ENCODE results near the gene FRYL. TPM values are rescaled to one million over a fixed set of nuclear protein-coding genes. Genes with fewer than 3 reads are reported as not detected.

FRYL gene
- polyA plus RNA-seq, 4 donors: 17.0 to 78.4 (median 21.4) TPM

DNA sequence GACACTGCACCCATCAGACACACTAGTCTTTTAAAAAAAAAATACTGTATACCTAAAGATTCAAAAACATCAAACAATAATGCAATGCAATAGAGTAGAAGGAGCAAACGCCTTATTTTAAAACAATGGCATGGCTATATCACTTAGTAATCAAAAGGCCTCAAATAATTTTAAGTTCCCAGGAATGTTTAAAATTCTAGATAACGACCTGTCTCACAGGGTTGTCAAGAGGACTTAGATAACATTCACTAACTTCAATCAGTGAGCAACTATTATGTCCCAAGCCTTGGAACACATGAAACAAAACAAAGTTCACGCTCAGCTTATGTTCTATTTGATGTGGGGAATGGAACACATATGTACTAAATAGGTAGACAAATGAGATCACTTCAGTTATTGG, 106.5 kb downstream of the FRYL start:
- Histone ChIP-seq H3K9me3 (ENCODE audit: control insufficient read depth in 2 of 2, insufficient read depth in 1 of 2, low read depth in 1 of 2, low read length in 1 of 2) (peaks cover 0 to 13% of the 10 kb centered on the region in 2 donors), H3K4me1 (ENCODE audit: control insufficient read depth in 3 of 3, insufficient read depth in 2 of 3, low read depth in 1 of 3, low read length in 2 of 3) (peaks cover 0 to under 1% (median 0%) of the 10 kb centered on the region in 3 donors), H3K36me3 (ENCODE audit: control insufficient read depth in 3 of 3, insufficient read depth in 2 of 3, low read depth in 1 of 3, low read length in 3 of 3) (peaks cover 0 to 11% (median 0%) of the 10 kb centered on the region in 3 donors), H3K27me3 (ENCODE audit: control insufficient read depth in 3 of 3, insufficient read depth in 3 of 3, low read length in 3 of 3) (no peaks in the 10 kb centered on the region), H3K4me3 (ENCODE audit: low read depth in 1 of 3, low read length in 3 of 3) (no peak overlapping the region), H3K27ac (ENCODE audit: low read depth in 1 of 3, low read length in 2 of 3) (no peak overlapping the region)
- no peak for DNase-seq
- FAIRE-seq: no peak
- 67 to 81% (median 75%) methylated on average over 3 of the region's 3 CpGs for WGBS, 3 donors

DNA sequence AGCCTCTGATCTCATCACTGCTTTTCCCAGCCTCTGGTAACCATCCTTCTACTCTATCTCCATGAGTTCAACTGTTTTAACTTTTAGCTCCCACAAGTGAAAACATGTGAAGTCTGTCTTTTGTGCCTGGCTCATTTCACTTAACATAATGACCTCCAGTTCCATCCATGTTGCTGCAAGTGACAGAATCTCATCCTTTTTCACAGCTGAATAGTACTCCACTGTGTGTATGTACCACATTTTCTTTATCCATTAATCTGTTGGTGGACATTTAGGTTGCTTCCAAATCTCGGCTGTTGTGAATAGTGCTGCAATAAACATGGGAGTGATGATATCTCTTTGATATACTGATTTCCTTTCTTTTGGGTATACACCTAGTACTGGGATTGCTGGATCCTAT, 109.5 kb downstream of the FRYL start:
- Histone ChIP-seq H3K4me1 (ENCODE audit: control insufficient read depth in 3 of 3, insufficient read depth in 2 of 3, low read depth in 1 of 3, low read length in 2 of 3) (peaks cover 5 to 27% (median 11%) of the 10 kb centered on the region in 3 donors), H3K9me3 (ENCODE audit: control insufficient read depth in 2 of 2, insufficient read depth in 1 of 2, low read depth in 1 of 2, low read length in 1 of 2) (peaks cover 0 to 5% of the 10 kb centered on the region in 2 donors), H3K36me3 (ENCODE audit: control insufficient read depth in 3 of 3, insufficient read depth in 2 of 3, low read depth in 1 of 3, low read length in 3 of 3) (peaks cover 0 to 6% (median 0%) of the 10 kb centered on the region in 3 donors), H3K4me3 (ENCODE audit: low read depth in 1 of 3, low read length in 3 of 3) (no peak overlapping the region), H3K27ac (ENCODE audit: low read depth in 1 of 3, low read length in 2 of 3) (no peak overlapping the region), H3K27me3 (ENCODE audit: control insufficient read depth in 3 of 3, insufficient read depth in 3 of 3, low read length in 3 of 3) (no peaks in the 10 kb centered on the region)
- WGBS, 3 donors: 79 to 88% (median 81%) methylated on average over 1 of the region's 1 CpG
- FAIRE-seq: no peak
- no peak for DNase-seq

DNA sequence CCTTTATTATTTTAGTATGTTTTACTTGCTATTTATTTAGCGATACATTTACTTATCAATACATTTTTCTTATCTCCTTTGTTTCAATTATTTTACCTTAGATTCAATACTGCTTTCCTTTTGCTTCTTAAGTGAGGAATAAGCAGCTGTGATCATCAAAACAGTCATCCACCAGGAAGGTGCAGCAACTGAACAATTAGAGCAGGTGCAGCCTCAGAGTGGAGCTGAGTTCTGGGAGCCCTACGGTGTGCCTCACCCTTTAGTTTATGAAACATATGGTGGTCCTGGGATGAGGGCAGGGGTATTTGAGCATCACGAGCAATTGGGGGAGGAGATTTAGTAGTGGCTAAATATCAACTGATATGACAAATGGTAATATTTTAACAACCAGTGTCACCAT, 111.0 kb downstream of the FRYL start:
- H3K4me1 ChIP-seq (ENCODE audit: control insufficient read depth in 3 of 3, insufficient read depth in 2 of 3, low read depth in 1 of 3, low read length in 2 of 3): peaks cover 5 to 29% (median 11%) of the 10 kb centered on the region in 3 donors
- H3K27ac ChIP-seq (ENCODE audit: low read depth in 1 of 3, low read length in 2 of 3): peak overlapping the region; percentile 81 to 96 (median 85)
- peak; percentile 66 to 68 for DNase-seq
- H3K36me3 ChIP-seq (ENCODE audit: control insufficient read depth in 3 of 3, insufficient read depth in 2 of 3, low read depth in 1 of 3, low read length in 3 of 3): no peaks in the 10 kb centered on the region
- H3K27me3 ChIP-seq (ENCODE audit: control insufficient read depth in 3 of 3, insufficient read depth in 3 of 3, low read length in 3 of 3): no peaks in the 10 kb centered on the region
- no peak for FAIRE-seq
- peak overlapping the region in 2 of 3 donors; percentile 0 to 41 for H3K4me3 ChIP-seq (ENCODE audit: low read depth in 1 of 3, low read length in 3 of 3)
- H3K9me3 ChIP-seq (ENCODE audit: control insufficient read depth in 2 of 2, insufficient read depth in 1 of 2, low read depth in 1 of 2, low read length in 1 of 2): peaks cover 0 to 3% of the 10 kb centered on the region in 2 donors
- WGBS, 3 donors: 15 to 68% (median 47%) methylated on average over 3 of the region's 3 CpGs

DNA sequence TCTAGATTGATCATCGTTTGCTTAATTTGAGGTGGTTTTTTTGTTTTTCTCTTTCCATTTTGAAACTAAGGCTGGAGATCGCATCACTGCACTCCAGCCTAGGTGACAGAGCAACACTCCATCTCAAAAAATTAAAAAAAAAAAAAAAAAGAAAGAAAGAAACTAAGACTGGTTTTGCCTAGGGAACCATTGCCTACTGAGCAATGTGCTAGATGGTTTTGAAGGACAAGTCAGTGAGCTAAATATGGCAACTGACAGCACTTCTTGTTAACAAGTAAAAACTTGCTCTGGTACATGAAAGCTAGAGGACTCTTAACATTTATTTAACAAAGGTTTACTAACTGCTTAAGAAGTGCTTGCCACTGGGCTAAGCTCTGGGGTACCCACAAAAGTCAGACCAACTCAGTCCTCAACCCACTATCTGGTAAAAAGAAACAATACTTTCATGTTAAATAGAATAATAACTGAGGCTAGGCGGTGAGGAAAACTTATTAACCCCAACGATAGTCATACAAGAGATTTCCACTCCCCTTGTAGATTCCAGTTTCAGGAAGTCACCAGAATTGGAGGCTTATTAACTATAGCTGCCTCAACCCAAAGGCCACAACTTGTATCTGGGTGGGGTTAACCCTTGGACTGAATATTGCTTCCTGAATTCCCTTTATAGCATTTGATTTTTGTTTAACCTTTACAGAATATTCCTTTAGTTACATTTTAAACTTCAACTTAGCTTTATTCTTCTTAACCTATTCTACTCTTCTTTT, 111.6 kb downstream of the FRYL start:
- Histone ChIP-seq H3K4me1 (ENCODE audit: control insufficient read depth in 3 of 3, insufficient read depth in 2 of 3, low read depth in 1 of 3, low read length in 2 of 3) (peaks cover 5 to 29% (median 11%) of the 10 kb centered on the region in 3 donors), H3K36me3 (ENCODE audit: control insufficient read depth in 3 of 3, insufficient read depth in 2 of 3, low read depth in 1 of 3, low read length in 3 of 3) (no peaks in the 10 kb centered on the region), H3K27me3 (ENCODE audit: control insufficient read depth in 3 of 3, insufficient read depth in 3 of 3, low read length in 3 of 3) (no peaks in the 10 kb centered on the region), H3K4me3 (ENCODE audit: low read depth in 1 of 3, low read length in 3 of 3) (no peak overlapping the region), H3K27ac (ENCODE audit: low read depth in 1 of 3, low read length in 2 of 3) (peak overlapping the region; percentile 85 to 96 (median 92)), H3K9me3 (ENCODE audit: control insufficient read depth in 2 of 2, insufficient read depth in 1 of 2, low read depth in 1 of 2, low read length in 1 of 2) (peaks cover 0 to 3% of the 10 kb centered on the region in 2 donors)
- DNase-seq (peak; percentile 88 to 96), FAIRE-seq (no peak)
- 36 to 64% (median 37%) methylated on average over 4 of the region's 4 CpGs for WGBS, 3 donors

DNA sequence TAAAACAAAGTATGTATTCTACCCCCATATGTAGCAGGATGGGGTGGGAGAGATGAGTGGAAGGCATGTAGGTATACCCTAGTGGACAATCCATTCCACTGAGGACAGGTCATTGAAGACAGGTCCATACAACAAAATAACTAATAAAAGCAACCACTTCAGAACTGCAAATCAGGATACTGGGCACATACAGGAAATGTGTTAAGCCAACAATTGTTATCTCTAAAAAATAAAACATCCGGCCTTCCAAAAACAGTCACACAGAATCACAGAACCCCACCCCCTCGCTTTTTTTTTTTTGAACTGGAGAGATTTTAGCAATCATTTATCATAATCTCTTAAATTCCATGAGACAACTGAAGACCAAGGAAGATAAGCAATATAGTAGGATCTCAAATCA, 112.9 kb downstream of the FRYL start:
- DNase-seq (no peak), FAIRE-seq (no peak)
- no peaks in the 10 kb centered on the region for H3K36me3 ChIP-seq (ENCODE audit: control insufficient read depth in 3 of 3, insufficient read depth in 2 of 3, low read depth in 1 of 3, low read length in 3 of 3)
- H3K9me3 ChIP-seq (ENCODE audit: control insufficient read depth in 2 of 2, insufficient read depth in 1 of 2, low read depth in 1 of 2, low read length in 1 of 2): peaks cover 0 to 8% of the 10 kb centered on the region in 2 donors
- no peak overlapping the region for H3K4me3 ChIP-seq (ENCODE audit: low read depth in 1 of 3, low read length in 3 of 3)
- no peaks in the 10 kb centered on the region for H3K27me3 ChIP-seq (ENCODE audit: control insufficient read depth in 3 of 3, insufficient read depth in 3 of 3, low read length in 3 of 3)
- peaks cover 6 to 29% (median 11%) of the 10 kb centered on the region in 3 donors for H3K4me1 ChIP-seq (ENCODE audit: control insufficient read depth in 3 of 3, insufficient read depth in 2 of 3, low read depth in 1 of 3, low read length in 2 of 3)
- 46 to 61% (median 60%) methylated on average over 2 of the region's 2 CpGs for WGBS, 3 donors
- H3K27ac ChIP-seq (ENCODE audit: low read depth in 1 of 3, low read length in 2 of 3): peak overlapping the region in 1 of 3 donors; percentile 96

DNA sequence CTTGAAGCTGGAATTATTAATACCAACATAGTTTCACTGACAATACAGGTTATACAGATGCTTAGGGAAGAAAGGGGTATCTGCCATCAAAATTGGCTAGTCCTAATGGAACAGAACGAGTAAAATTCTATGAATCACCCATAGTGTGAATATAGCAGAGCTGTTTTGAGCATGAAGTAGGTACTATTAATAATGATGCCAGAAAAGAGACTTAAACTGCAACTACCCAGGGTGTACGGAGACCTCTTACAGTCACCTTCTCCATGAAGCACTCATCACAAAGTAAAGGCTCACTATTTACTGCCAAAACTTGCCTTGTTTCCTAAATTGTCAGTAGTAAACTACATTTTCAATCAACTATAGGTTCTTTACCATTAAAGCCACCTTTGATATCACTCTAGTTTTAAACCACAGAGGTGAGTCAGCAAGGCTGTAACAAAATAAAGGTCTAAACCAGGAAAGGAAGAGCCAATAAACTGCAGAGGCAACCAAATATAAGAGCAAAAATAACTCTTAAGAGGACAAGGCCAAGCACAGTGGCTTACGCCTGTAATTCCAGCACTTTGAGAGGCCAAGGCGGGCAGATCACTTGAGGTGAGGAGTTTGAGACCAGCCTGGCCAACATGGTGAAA, 114.4 kb downstream of the FRYL start:
- Histone ChIP-seq H3K9me3 (ENCODE audit: control insufficient read depth in 2 of 2, insufficient read depth in 1 of 2, low read depth in 1 of 2, low read length in 1 of 2) (peaks cover 0 to 11% of the 10 kb centered on the region in 2 donors), H3K27me3 (ENCODE audit: control insufficient read depth in 3 of 3, insufficient read depth in 3 of 3, low read length in 3 of 3) (no peaks in the 10 kb centered on the region), H3K36me3 (ENCODE audit: control insufficient read depth in 3 of 3, insufficient read depth in 2 of 3, low read depth in 1 of 3, low read length in 3 of 3) (no peaks in the 10 kb centered on the region), H3K27ac (ENCODE audit: low read depth in 1 of 3, low read length in 2 of 3) (peak overlapping the region; percentile 15 to 54 (median 21)), H3K4me3 (ENCODE audit: low read depth in 1 of 3, low read length in 3 of 3) (no peak overlapping the region), H3K4me1 (ENCODE audit: control insufficient read depth in 3 of 3, insufficient read depth in 2 of 3, low read depth in 1 of 3, low read length in 2 of 3) (peaks cover 8 to 29% (median 11%) of the 10 kb centered on the region in 3 donors)
- 74 to 77% (median 76%) methylated on average over 4 of the region's 4 CpGs for WGBS, 3 donors
- FAIRE-seq (no peak), DNase-seq (peak in 1 of 2 donors; percentile 62)

DNA sequence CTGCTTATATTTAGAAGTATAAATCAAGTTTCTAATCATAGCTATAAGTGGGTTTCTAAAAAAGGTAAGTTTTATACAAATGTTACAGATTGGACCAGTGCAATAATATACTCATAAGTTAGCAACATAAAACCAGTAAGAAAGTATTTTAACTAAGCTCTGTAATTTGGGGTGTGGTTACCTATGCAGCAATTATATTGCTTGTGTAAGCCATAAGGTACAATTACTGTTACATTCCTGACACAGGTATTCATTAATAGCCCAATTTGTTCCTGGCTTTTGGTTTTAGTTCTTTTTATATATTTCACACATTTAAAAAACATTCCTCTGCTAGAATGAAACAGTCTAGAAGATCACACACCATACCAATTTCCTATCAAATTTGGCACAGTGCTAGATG, 115.1 kb downstream of the FRYL start:
- Histone ChIP-seq H3K4me3 (ENCODE audit: low read depth in 1 of 3, low read length in 3 of 3) (no peak overlapping the region), H3K27ac (ENCODE audit: low read depth in 1 of 3, low read length in 2 of 3) (peak overlapping the region in 1 of 3 donors; percentile 58), H3K36me3 (ENCODE audit: control insufficient read depth in 3 of 3, insufficient read depth in 2 of 3, low read depth in 1 of 3, low read length in 3 of 3) (no peaks in the 10 kb centered on the region), H3K9me3 (ENCODE audit: control insufficient read depth in 2 of 2, insufficient read depth in 1 of 2, low read depth in 1 of 2, low read length in 1 of 2) (peaks cover 0 to 7% of the 10 kb centered on the region in 2 donors), H3K4me1 (ENCODE audit: control insufficient read depth in 3 of 3, insufficient read depth in 2 of 3, low read depth in 1 of 3, low read length in 2 of 3) (peaks cover 11 to 29% (median 13%) of the 10 kb centered on the region in 3 donors), H3K27me3 (ENCODE audit: control insufficient read depth in 3 of 3, insufficient read depth in 3 of 3, low read length in 3 of 3) (no peaks in the 10 kb centered on the region)
- FAIRE-seq (no peak), DNase-seq (peak; percentile 33 to 43)

DNA sequence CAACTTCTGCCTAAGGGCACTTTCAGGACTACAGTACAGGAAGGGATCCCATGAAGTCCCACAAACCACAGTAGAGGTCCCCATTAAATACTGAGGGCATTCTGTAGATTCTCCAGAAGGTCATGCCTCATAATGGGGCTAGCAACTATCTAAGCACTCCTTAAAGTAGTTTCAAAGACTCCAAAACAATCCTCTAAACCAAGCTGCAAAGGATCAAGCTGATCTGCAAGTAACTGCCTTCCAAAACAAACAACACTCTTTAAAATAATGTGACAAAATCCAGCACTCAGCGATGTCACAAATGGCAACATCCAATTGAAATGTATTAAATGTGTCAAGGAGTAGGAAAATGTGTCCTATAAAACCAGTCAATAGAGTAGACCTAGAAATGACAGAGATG, 118.7 kb downstream of the FRYL start:
- WGBS, 3 donors: 93 to 97% (median 95%) methylated on average over 1 of the region's 1 CpG
- FAIRE-seq: no peak
- Histone ChIP-seq H3K4me1 (ENCODE audit: control insufficient read depth in 3 of 3, insufficient read depth in 2 of 3, low read depth in 1 of 3, low read length in 2 of 3) (peaks cover 0 to 9% (median 9%) of the 10 kb centered on the region in 3 donors), H3K27ac (ENCODE audit: low read depth in 1 of 3, low read length in 2 of 3) (no peak overlapping the region), H3K4me3 (ENCODE audit: low read depth in 1 of 3, low read length in 3 of 3) (no peak overlapping the region), H3K36me3 (ENCODE audit: control insufficient read depth in 3 of 3, insufficient read depth in 2 of 3, low read depth in 1 of 3, low read length in 3 of 3) (peaks cover 0 to 6% (median 0%) of the 10 kb centered on the region in 3 donors), H3K27me3 (ENCODE audit: control insufficient read depth in 3 of 3, insufficient read depth in 3 of 3, low read length in 3 of 3) (no peaks in the 10 kb centered on the region), H3K9me3 (ENCODE audit: control insufficient read depth in 2 of 2, insufficient read depth in 1 of 2, low read depth in 1 of 2, low read length in 1 of 2) (peaks cover 0 to 7% of the 10 kb centered on the region in 2 donors)
- no peak for DNase-seq

Measured in small intestine (tissue), 7 donors.